Mesodermal cell (in vitro differentiated cells): ENCODE data around the gene NUAK2. TPM values are rescaled to one million over a fixed set of nuclear protein-coding genes. Genes with fewer than 3 reads are reported as not detected.
"Not testable (repeated sequence)": the region's sequence is repeated elsewhere in the genome, so short reads cannot be mapped to it uniquely, and the experiment has no call there.

ENCODE experiments used
- H3K27ac ChIP-seq: 2 replicates; pipeline ENCODE4 v1.7.0; 2013; ENCODE audit warnings: mild to moderate bottlenecking, low read depth, low read length, moderate library complexity; ENCODE audit not compliant: severe bottlenecking
- H3K36me3 ChIP-seq: 2 replicates; pipeline ENCODE4 v1.7.1; 2013; ENCODE audit warnings: mild to moderate bottlenecking, low read length, moderate library complexity; ENCODE audit not compliant: control insufficient read depth, insufficient read depth
- H3K4me1 ChIP-seq: one replicate; pipeline ENCODE4 v1.7.1; 2013; ENCODE audit warnings: mild to moderate bottlenecking, low read length; ENCODE audit not compliant: insufficient read depth, control insufficient read depth, poor library complexity, severe bottlenecking
- H3K4me3 ChIP-seq: 2 replicates; pipeline ENCODE4 v1.7.0; 2013; ENCODE audit warnings: low read length, control low read depth, mild to moderate bottlenecking; ENCODE audit not compliant: insufficient read depth, poor library complexity, severe bottlenecking; ENCODE audit errors: extremely low read depth
- H3K9me3 ChIP-seq: 2 replicates; pipeline ENCODE4 v1.7.1; 2013; ENCODE audit warnings: mild to moderate bottlenecking, low read length, moderate library complexity; ENCODE audit not compliant: control insufficient read depth
- WGBS, 2 experiments: methylation state at CpG; one replicate each; pipeline ENCODE4 v1.1.5; 2013; ENCODE audit warnings: missing lambda C conversion rate in 2 of 2; ENCODE audit not compliant: insufficient coverage in 2 of 2; 5-methylcytosine and 5-hydroxymethylcytosine counted together
- polyA plus RNA-seq, 2 experiments: library from polyadenylated mRNA; stranded (reverse); fragments of 50-300 nt; gene quantifications; one replicate each; pipeline ENCODE4 v1.2.3, GENCODE V29; 2013

The NUAK2 gene
- polyA plus RNA-seq (2013, experiment 1 of 2): 10.4 TPM
- 8.3 TPM for polyA plus RNA-seq (2013, experiment 2 of 2)

GRCh38 chr1:205321162-205321958 is at the start of gene NUAK2:
Gene NUAK2 (minus strand): TSS chr1:205321745. CDS start chr1:205321628, 117 bp downstream.
- 0% methylated on average over 64 to 74 of the region's 75 CpGs for WGBS, 2 experiments
- Histone ChIP-seq H3K4me3 (peak within 1 kb of the TSS; percentile 76), H3K36me3 (peaks cover 27% of the 10 kb centered on the region), H3K27ac (peak within 1 kb of the TSS; percentile 36), H3K4me1 (peaks cover 41% of the 10 kb centered on the region), H3K9me3 (no peaks in the 10 kb centered on the region)

- Histone ChIP-seq H3K4me3 (no peak overlapping the region), H3K27ac (no peak overlapping the region), H3K9me3 (no peaks in the 10 kb centered on the region), H3K36me3 (no peaks in the 10 kb centered on the region), H3K4me1 (peaks cover 63% of the 10 kb centered on the region)
Observed at GRCh38 chr1:205370780-205371179, 49.2 kb upstream of the NUAK2 start.

- Histone ChIP-seq H3K4me3 (no peak overlapping the region), H3K4me1 (peaks cover 57% of the 10 kb centered on the region), H3K9me3 (no peaks in the 10 kb centered on the region), H3K36me3 (no peaks in the 10 kb centered on the region), H3K27ac (peak overlapping the region; percentile 49)
- 86 to 91% methylated on average over 1 to 2 of the region's 3 CpGs for WGBS, 2 experiments
Observed at GRCh38 chr1:205369701-205370123, 48.2 kb upstream of the NUAK2 start.

GRCh38 chr1:205368478-205368877 is 46.9 kb upstream of the NUAK2 start:
- no peak overlapping the region for H3K27ac ChIP-seq
- no peaks in the 10 kb centered on the region for H3K36me3 ChIP-seq
- H3K4me1 ChIP-seq: peaks cover 45% of the 10 kb centered on the region
- no peaks in the 10 kb centered on the region for H3K9me3 ChIP-seq
- 95 to 100% methylated on average over 3 of the region's 6 CpGs for WGBS, 2 experiments
- no peak overlapping the region for H3K4me3 ChIP-seq

GRCh38 chr1:205365945-205366463 is 44.5 kb upstream of the NUAK2 start:
- H3K36me3 ChIP-seq: no peaks in the 10 kb centered on the region
- H3K4me1 ChIP-seq: peaks cover 25% of the 10 kb centered on the region
- no peaks in the 10 kb centered on the region for H3K9me3 ChIP-seq
- H3K4me3 ChIP-seq: no peak overlapping the region
- 69 to 79% methylated on average over 5 to 8 of the region's 8 CpGs for WGBS, 2 experiments
- H3K27ac ChIP-seq: no peak overlapping the region

GRCh38 chr1:205365086-205365485 is 43.5 kb upstream of the NUAK2 start:
- not testable (repeated sequence) for H3K9me3 ChIP-seq, H3K36me3 ChIP-seq, H3K4me3 ChIP-seq, H3K27ac ChIP-seq
- peaks cover 21% of the 10 kb centered on the region for H3K4me1 ChIP-seq
- 88 to 100% methylated on average over 2 to 4 of the region's 8 CpGs for WGBS, 2 experiments

GRCh38 chr1:205360891-205361290 is 39.3 kb upstream of the NUAK2 start:
- Histone ChIP-seq H3K4me1 (peaks cover 23% of the 10 kb centered on the region), H3K4me3 (no peak overlapping the region), H3K36me3 (no peaks in the 10 kb centered on the region), H3K27ac (no peak overlapping the region), H3K9me3 (no peaks in the 10 kb centered on the region)
- WGBS, 2 experiments: 93 to 100% methylated on average over 3 to 4 of the region's 4 CpGs

- H3K9me3 ChIP-seq: no peaks in the 10 kb centered on the region
- WGBS, 2 experiments: 78 to 79% methylated on average over 10 of the region's 11 CpGs
- H3K27ac ChIP-seq: no peak overlapping the region
- H3K4me1 ChIP-seq: peaks cover 22% of the 10 kb centered on the region
- no peak overlapping the region for H3K4me3 ChIP-seq
- H3K36me3 ChIP-seq: no peaks in the 10 kb centered on the region
Observed at GRCh38 chr1:205359771-205360565, 38.4 kb upstream of the NUAK2 start.

- Histone ChIP-seq H3K4me3 (no peak overlapping the region), H3K4me1 (peaks cover 30% of the 10 kb centered on the region), H3K27ac (no peak overlapping the region), H3K9me3 (no peaks in the 10 kb centered on the region), H3K36me3 (no peaks in the 10 kb centered on the region)
Observed at GRCh38 chr1:205358579-205358978, 37.0 kb upstream of the NUAK2 start.

- Histone ChIP-seq H3K9me3 (no peaks in the 10 kb centered on the region), H3K27ac (no peak overlapping the region), H3K4me1 (peaks cover 30% of the 10 kb centered on the region), H3K36me3 (no peaks in the 10 kb centered on the region), H3K4me3 (no peak overlapping the region)
- WGBS, 2 experiments: 90 to 100% methylated on average over 1 to 2 of the region's 3 CpGs
Observed at GRCh38 chr1:205357567-205357966, 36.0 kb upstream of the NUAK2 start.
